Common myeloid progenitor, CD34-positive (primary cell): ENCODE measurements around the gene AK2.

Experiments
- CTCF ChIA-PET: fragments of 350-600 bp; sonication (Branson Sonifier 250); formaldehyde crosslinking; loops from one replicate; lab custom pipeline; 2021; ENCODE audit warnings: antibody characterized with exemption; lab: Charles Lee
- POLR2A ChIA-PET: fragments of 350-600 bp; sonication (Branson Sonifier 250); formaldehyde crosslinking; loops from one replicate; lab custom pipeline; 2021; ENCODE audit warnings: antibody characterized with exemption; lab: Charles Lee
- DNase-seq, 3 donors: peaks; one replicate each; pipeline versions ENCODE4 v3.0.0 to v3.0.0-alpha.2; 2013
- H3K27ac ChIP-seq, 2 experiments: 1 replicate in 1 of 2; 2 replicates in 1 of 2; pipeline ENCODE4 v1.7.0; 2013; ENCODE audit warnings: inconsistent platforms in 2 of 2, low read length in 2 of 2, mild to moderate bottlenecking in 2 of 2, low read depth in 1 of 2, moderate library complexity in 1 of 2; ENCODE audit not compliant: severe bottlenecking in 2 of 2, insufficient read depth in 1 of 2, poor library complexity in 1 of 2
- H3K27me3 ChIP-seq, 5 experiments: replicated peaks in 2 of 5; 1 replicate in 3 of 5; 2 replicates in 2 of 5; pipeline versions ENCODE4 v1.6.1 to v1.7.0; 2013; ENCODE audit warnings: low read length in 4 of 5, mild to moderate bottlenecking in 2 of 5, moderate library complexity in 2 of 5, inconsistent platforms in 1 of 5; ENCODE audit not compliant: insufficient read depth in 5 of 5, control insufficient read depth in 4 of 5
- H3K36me3 ChIP-seq, 4 experiments: 1 replicate in 2 of 4; 2 replicates in 2 of 4; pipeline versions ENCODE4 v1.6.1 to v1.7.0; 2013; ENCODE audit warnings: low read length in 3 of 4, control low read depth in 1 of 4, mild to moderate bottlenecking in 1 of 4; ENCODE audit not compliant: control insufficient read depth in 4 of 4, insufficient read depth in 4 of 4
- H3K4me1 ChIP-seq, 4 experiments: 1 replicate in 3 of 4; 2 replicates in 1 of 4; pipeline versions ENCODE4 v1.6.1 to v1.7.1; 2013; ENCODE audit warnings: low read length in 3 of 4, mild to moderate bottlenecking in 3 of 4, control low read depth in 1 of 4, inconsistent platforms in 1 of 4, moderate library complexity in 1 of 4; ENCODE audit not compliant: control insufficient read depth in 4 of 4, insufficient read depth in 4 of 4; ENCODE audit errors: control extremely low read depth in 1 of 4
- H3K4me3 ChIP-seq, 7 experiments: 1 replicate in 4 of 7; 2 replicates in 3 of 7; pipeline versions ENCODE4 v1.5.1 to v1.7.0; 2013; ENCODE audit warnings: mild to moderate bottlenecking in 7 of 7, low read length in 6 of 7, moderate library complexity in 6 of 7, inconsistent platforms in 2 of 7, low read depth in 2 of 7, control low read depth in 1 of 7; ENCODE audit not compliant: insufficient read depth in 4 of 7, control insufficient read depth in 1 of 7; ENCODE audit errors: extremely low read depth in 1 of 7
- H3K9me3 ChIP-seq, 5 experiments: 1 replicate in 4 of 5; 2 replicates in 1 of 5; pipeline versions ENCODE4 v1.6.1 to v1.7.1; 2013; ENCODE audit warnings: low read length in 4 of 5, mild to moderate bottlenecking in 2 of 5, inconsistent platforms in 1 of 5, low read depth in 1 of 5, moderate library complexity in 1 of 5; ENCODE audit not compliant: control insufficient read depth in 4 of 5, insufficient read depth in 2 of 5; ENCODE audit errors: control extremely low read depth in 1 of 5
- WGBS: methylation state at CpG from one replicate; pipeline ENCODE4 v1.1.5; 2013; ENCODE audit not compliant: insufficient coverage; 5-methylcytosine and 5-hydroxymethylcytosine counted together

Gene AK2

DNA sequence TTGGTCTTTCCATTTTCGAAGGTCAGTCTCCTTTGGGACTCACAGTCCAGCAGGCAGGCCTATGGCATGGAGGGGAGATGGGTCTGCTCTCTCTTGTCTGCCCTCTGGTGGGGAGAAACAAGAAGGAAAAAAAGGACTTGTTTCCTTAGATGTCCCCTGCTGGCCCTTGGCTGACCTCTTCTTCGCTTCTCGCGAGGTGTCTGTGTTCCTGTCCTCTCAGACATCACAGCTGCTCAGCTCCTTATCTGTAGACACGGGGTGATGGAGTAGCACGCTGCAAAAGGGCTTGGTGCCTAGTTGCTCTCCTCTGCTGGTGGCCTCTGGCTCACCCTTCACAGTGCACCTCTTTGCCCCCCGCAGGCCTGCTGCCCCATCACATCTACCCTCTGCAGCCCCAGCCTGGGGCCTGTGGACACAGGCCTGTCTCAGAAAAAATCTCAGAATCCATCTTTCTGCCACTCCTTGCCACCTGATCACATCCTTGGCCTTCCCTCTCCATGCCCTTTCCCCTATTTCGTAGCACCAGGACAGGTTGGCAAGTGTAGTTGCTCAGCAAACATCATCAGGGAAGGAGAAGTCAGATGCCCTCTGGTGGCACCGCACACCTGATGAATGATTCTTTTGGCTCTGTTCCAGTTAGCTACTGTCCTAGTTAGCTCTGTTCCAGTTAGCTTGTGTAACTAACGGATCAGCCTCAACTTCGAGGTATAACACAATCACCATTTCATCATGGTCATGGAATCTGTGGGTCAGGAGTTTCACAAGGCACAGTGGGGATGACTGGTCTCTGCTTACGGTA, 18.7 kb upstream of the AK2 start:
- 57% methylated on average over 12 of the region's 12 CpGs for WGBS
- Histone ChIP-seq H3K9me3 (no peaks in the 10 kb centered on the region), H3K4me1 (peaks cover 2 to 10% (median 3%) of the 10 kb centered on the region in 4 experiments), H3K27ac (no peak overlapping the region), H3K27me3 (no peaks in the 10 kb centered on the region), H3K36me3 (no peaks in the 10 kb centered on the region), H3K4me3 (no peak overlapping the region)
- POLR2A ChIA-PET = no interaction called here
- CTCF ChIA-PET = interaction anchor here (1.0 to 5.9 kb wide), 27 partner anchors 8 to 179 kb away, joined by 3 to 86 read pairs (median 4); partner anchors contain the start of gene HPCA
- DNase-seq = peak; percentile 69 to 79 (median 74)

DNA sequence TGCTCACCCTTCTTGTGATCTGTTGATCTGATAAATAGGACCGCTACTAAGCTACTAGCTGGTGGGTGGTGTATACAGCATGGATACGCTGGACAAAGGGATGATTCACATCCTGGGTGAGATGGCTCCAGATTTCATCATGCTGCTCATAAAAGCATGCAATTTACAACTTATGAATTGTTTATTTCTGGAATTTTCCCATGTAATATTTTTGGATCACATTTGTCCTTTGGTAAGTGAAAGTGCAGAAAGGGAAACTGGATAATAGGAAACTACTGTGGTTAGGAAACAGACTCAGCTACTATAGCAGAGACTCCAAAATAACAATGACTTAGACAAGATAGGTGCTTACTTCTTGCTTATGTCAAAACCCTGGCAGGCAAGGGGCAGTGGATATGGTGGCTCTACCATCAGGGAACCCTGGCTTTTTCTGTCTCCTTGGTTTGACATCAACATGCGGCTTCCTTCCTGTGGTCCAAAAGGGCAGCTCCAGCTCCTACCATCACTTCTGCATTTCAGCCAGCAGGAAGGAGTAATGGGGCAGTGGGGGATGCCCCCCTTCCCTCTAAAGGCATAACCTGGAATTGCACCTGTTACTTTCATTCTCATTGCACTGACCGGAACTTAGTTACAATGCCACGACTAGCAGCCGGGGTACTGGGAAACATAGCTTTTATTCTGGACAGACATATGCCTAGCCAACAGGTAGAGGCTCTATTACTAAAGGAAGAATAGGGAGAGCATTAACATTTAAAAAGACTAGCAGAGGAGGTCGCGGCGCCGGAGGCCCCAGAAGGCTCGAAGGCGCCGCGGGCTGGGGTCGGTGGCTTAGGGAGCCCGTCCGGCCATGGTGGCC, 13.8 kb upstream of the AK2 start:
- WGBS = 78% methylated on average over 3 of the region's 17 CpGs
- Histone ChIP-seq H3K4me3 (peak overlapping the region in 1 of 7 experiments; percentile 14), H3K36me3 (no peaks in the 10 kb centered on the region), H3K9me3 (no peaks in the 10 kb centered on the region), H3K27me3 (no peaks in the 10 kb centered on the region), H3K27ac (no peak overlapping the region), H3K4me1 (peaks cover 13 to 28% (median 19%) of the 10 kb centered on the region in 4 experiments)
- ChIA-PET CTCF (interaction anchor here (0.9 to 1.2 kb wide), 4 partner anchors 15 to 116 kb away, joined by 3 to 4 read pairs (median 3); no protein-coding TSS in a partner anchor), POLR2A (no interaction called here)
- DNase-seq = peak in 2 of 3 donors; percentile 44 to 50

DNA sequence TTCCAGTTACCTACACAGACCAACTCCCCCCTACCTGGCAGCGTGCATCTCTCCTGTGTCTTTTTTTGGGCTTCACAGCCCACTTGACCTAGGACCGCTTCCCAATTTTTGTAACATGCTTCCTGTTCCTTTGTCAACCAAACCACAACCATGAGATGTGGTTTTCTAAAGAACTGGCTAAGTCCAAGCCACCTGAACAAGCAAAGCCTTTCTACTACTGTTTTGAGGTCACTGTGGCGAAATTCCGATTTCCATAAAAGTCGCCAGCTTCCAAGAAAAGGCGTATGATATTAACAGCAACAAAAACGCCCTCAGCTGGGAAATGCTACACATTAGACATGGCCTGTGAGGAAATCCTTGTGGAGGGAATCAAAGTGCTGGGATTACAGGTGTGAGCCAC, 12.7 kb upstream of the AK2 start:
- H3K27ac ChIP-seq = no peak overlapping the region
- WGBS = 0% methylated on average over 4 of the region's 7 CpGs
- CTCF ChIA-PET = interaction anchor here (0.9 to 1.3 kb wide), 4 partner anchors 11 to 42 kb away, joined by 3 to 5 read pairs (median 3); no protein-coding TSS in a partner anchor

DNA sequence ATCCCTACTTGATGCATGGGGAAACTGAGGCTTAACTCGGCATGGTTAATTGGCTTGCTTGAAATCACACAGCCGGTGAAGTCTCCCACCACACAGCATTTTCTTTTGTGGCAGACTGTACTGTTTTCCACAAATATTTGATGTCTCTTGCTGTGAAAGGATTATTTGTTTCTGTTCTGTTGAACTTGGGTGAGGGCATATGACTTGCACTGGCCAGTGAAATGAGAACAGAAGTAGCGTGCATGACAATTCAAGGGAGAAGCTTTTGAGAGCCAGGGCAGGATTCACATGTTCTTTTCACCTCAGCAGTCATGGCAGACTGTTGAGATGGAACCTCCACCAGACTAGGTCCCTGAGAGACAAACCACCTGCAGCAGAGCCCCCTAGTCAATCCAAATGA, 11.7 kb upstream of the AK2 start:
- no peak overlapping the region for H3K27ac ChIP-seq
- ChIA-PET CTCF (interaction anchor here (0.9 to 1.3 kb wide), 4 partner anchors 10 to 41 kb away, joined by 3 to 5 read pairs (median 3); no protein-coding TSS in a partner anchor), POLR2A (interaction anchor here (0.6 kb wide), 1 partner anchor 39 kb away, joined by 3 read pairs; no protein-coding TSS in a partner anchor)
- peaks cover 13 to 32% (median 16%) of the 10 kb centered on the region in 4 experiments for H3K4me1 ChIP-seq
- H3K9me3 ChIP-seq = no peaks in the 10 kb centered on the region
- no peaks in the 10 kb centered on the region for H3K36me3 ChIP-seq
- WGBS = 88% methylated on average over 3 of the region's 3 CpGs
- no peaks in the 10 kb centered on the region for H3K27me3 ChIP-seq
- DNase-seq = no peak
- no peak overlapping the region for H3K4me3 ChIP-seq

More for the DNA sequence above, 12.7 kb upstream of the AK2 start:
- POLR2A ChIA-PET = no interaction called here
- Histone ChIP-seq H3K4me3 (no peak overlapping the region), H3K9me3 (no peaks in the 10 kb centered on the region), H3K36me3 (no peaks in the 10 kb centered on the region), H3K4me1 (peaks cover 13 to 32% (median 16%) of the 10 kb centered on the region in 4 experiments), H3K27me3 (no peaks in the 10 kb centered on the region)
- peak in 2 of 3 donors; percentile 53 to 55 for DNase-seq

DNA sequence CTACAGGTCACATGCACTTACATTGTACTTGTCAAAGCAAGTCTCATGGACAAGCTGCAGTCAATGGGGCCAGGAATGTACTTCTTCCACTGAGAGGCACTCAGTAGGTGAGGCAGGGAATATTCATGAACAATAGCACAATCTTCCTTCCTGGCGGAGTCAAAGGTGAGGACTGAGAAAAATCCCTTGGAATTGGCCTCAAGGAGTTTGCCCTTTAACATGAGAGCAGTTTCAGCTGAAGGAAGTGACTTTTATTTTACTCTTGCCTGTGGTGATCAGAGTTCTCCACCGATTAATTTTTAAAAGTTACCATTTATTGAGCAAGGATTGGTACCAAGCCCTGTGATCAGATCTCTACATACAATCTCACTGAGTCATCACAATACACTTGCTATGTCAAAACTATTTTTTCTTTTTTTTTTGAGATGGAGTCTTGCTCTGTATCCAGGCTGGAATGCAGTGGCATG, 11.2 kb upstream of the AK2 start:
- ChIA-PET CTCF (interaction anchor here (1.1 to 1.8 kb wide), 4 partner anchors 8 to 42 kb away, joined by 3 to 5 read pairs (median 3); no protein-coding TSS in a partner anchor), POLR2A (interaction anchor here (0.6 kb wide), 1 partner anchor 39 kb away, joined by 3 read pairs; no protein-coding TSS in a partner anchor)
- Histone ChIP-seq H3K27ac (no peak overlapping the region), H3K27me3 (no peaks in the 10 kb centered on the region), H3K36me3 (no peaks in the 10 kb centered on the region), H3K9me3 (no peaks in the 10 kb centered on the region), H3K4me3 (no peak overlapping the region), H3K4me1 (peaks cover 13 to 32% (median 16%) of the 10 kb centered on the region in 4 experiments)
- 100% methylated on average over 1 of the region's 2 CpGs for WGBS
- no peak for DNase-seq

DNA sequence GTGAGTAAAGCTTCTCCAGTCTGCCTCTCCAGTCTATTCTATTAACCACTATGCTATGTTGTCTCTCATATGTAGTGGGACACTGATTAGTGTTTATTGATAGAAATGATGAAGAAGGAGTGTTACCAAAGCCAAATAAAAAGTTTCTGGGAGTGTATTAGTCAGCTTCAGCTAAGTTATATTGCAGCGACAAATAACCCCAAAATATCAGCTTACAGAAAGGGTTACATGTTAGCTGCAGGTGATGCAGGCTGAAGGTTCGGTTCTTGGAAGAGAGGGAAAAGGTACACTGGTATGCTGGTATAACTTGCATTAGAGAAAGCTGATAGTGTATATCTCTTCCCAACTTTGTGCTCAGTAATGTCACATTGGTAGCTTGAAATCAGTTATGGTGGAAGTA, 10.6 kb upstream of the AK2 start:
- no peak for DNase-seq
- no peaks in the 10 kb centered on the region for H3K36me3 ChIP-seq
- peaks cover 13 to 32% (median 16%) of the 10 kb centered on the region in 4 experiments for H3K4me1 ChIP-seq
- H3K9me3 ChIP-seq = no peaks in the 10 kb centered on the region
- H3K27ac ChIP-seq = no peak overlapping the region
- no CpG with 5 or more reads among the region's 2 CpGs for WGBS
- H3K4me3 ChIP-seq = no peak overlapping the region
- no peaks in the 10 kb centered on the region for H3K27me3 ChIP-seq
- ChIA-PET CTCF (interaction anchor here (0.5 to 1.8 kb wide), 8 partner anchors 9 to 893 kb away, joined by 3 to 5 read pairs (median 3); no protein-coding TSS in a partner anchor), POLR2A (no interaction called here)
